Measurements from ENCODE around the gene SPSB4.

Gene SPSB4

GRCh38 chr3:141080431-141080830, 29.3 kb downstream of the SPSB4 start:
- H3K27ac ChIP-seq (ENCODE audit: low read depth, low read length): no peak overlapping the region
- H3K4me3 ChIP-seq (ENCODE audit: insufficient read depth, low read length, poor library complexity, severe bottlenecking): no peak overlapping the region
- TF ChIP-seq CTCF (IDR thresholded peaks at IDR 0.05; ENCODE audit: insufficient read depth, low read length, poor library complexity, severe bottlenecking): no peak
- no peak for TF ChIP-seq EZH2phosphoT487 (conservative IDR thresholded peaks at IDR 0.05; ENCODE audit: low read length)
- no peak overlapping the region for H3K9ac ChIP-seq (ENCODE audit: low read length)
- H3K9me2 ChIP-seq (replicated peaks; ENCODE audit: insufficient read depth, low read length): no peaks in the 10 kb centered on the region
- H3K79me2 ChIP-seq (ENCODE audit: insufficient read depth, low read length): no peaks in the 10 kb centered on the region
- H2AFZ ChIP-seq (ENCODE audit: low read depth, low read length, severe bottlenecking): no peak overlapping the region
- H3K4me2 ChIP-seq (ENCODE audit: low read depth, low read length, poor library complexity, severe bottlenecking): no peak overlapping the region
- no peaks in the 10 kb centered on the region for H3F3A ChIP-seq (ENCODE audit: insufficient read depth)
- no peaks in the 10 kb centered on the region for H3K27me3 ChIP-seq (ENCODE audit: low read length)
- H3K9me3 ChIP-seq (ENCODE audit: insufficient read depth, low read length): no peaks in the 10 kb centered on the region
- H4K20me1 ChIP-seq (ENCODE audit: low read depth, low read length): no peaks in the 10 kb centered on the region
- H3K36me3 ChIP-seq (ENCODE audit: low read length): no peaks in the 10 kb centered on the region

DNA sequence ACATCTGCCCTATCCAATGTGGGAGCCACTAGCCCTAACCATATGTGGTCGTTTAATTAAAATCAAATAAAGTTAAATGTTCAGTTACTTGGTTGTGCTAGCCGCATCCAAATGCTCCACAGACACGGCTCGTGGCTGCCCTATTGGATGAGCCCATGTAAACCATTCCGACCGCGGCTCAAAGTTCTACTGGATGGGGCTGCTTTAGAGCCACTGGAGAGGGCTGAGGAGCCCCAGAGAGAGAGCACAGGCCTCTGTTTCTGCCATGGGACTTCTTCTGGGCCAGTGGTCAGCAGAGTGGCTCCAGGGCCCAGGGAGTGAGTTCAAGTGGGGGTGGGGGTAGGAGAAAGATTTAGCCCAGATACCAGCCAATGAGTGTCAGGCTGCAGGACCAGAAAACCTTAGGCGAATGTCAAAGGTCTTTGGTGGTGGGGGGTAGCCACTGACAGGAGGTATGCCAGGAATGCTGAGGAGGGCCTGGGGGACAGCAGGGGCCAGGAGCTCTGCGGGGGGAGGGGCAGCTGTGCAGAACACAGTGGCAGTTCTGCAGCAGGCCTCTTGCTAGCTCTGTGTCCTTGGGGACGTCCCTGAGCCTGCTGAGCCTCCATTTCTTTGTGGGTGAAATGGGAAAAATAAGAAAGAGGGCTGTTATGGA, 30.1 kb downstream of the SPSB4 start:
- Histone ChIP-seq H3K4me2 (ENCODE audit: low read depth, low read length, poor library complexity, severe bottlenecking) (no peak overlapping the region), H3K9ac (ENCODE audit: low read length) (no peak overlapping the region)

DNA sequence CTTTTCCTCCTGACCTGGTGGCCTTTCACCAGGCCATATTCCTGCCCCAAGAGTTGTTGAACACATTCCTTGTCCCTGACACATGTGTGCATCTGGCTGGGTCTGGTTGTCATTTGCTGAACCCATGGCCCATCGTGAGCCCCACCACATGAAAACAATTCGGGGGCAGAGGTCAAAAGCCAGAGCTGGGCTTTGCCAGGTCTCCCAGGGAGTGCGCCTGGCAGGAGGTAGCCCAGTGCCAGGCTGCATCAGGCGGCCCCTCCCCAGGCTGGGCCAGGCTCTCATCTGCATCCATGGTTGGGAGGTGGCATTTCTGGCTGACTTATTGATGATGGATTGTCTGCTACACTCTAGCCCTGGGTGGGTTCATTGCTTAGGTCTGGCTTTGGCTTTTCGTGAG, 30.9 kb downstream of the SPSB4 start:
- Histone ChIP-seq H3K4me3 (ENCODE audit: insufficient read depth, low read length, poor library complexity, severe bottlenecking) (no peak overlapping the region), H3K9ac (ENCODE audit: low read length) (no peak overlapping the region), H3K4me2 (ENCODE audit: low read depth, low read length, poor library complexity, severe bottlenecking) (no peak overlapping the region), H3K9me2 (replicated peaks; ENCODE audit: insufficient read depth, low read length) (no peaks in the 10 kb centered on the region), H3K79me2 (ENCODE audit: insufficient read depth, low read length) (no peaks in the 10 kb centered on the region), H3K9me3 (ENCODE audit: insufficient read depth, low read length) (no peaks in the 10 kb centered on the region), H3K27me3 (ENCODE audit: low read length) (no peaks in the 10 kb centered on the region), H2AFZ (ENCODE audit: low read depth, low read length, severe bottlenecking) (no peak overlapping the region), H3K36me3 (ENCODE audit: low read length) (no peaks in the 10 kb centered on the region), H3K27ac (ENCODE audit: low read depth, low read length) (no peak overlapping the region), H3F3A (ENCODE audit: insufficient read depth) (no peaks in the 10 kb centered on the region), H4K20me1 (ENCODE audit: low read depth, low read length) (no peaks in the 10 kb centered on the region)
- TF ChIP-seq EZH2phosphoT487 (conservative IDR thresholded peaks at IDR 0.05; ENCODE audit: low read length) (no peak), CTCF (IDR thresholded peaks at IDR 0.05; ENCODE audit: insufficient read depth, low read length, poor library complexity, severe bottlenecking) (no peak)

More for the DNA sequence above, 30.1 kb downstream of the SPSB4 start:
- Histone ChIP-seq H3F3A (ENCODE audit: insufficient read depth) (no peaks in the 10 kb centered on the region), H3K4me3 (ENCODE audit: insufficient read depth, low read length, poor library complexity, severe bottlenecking) (no peak overlapping the region), H3K9me3 (ENCODE audit: insufficient read depth, low read length) (no peaks in the 10 kb centered on the region), H3K9me2 (replicated peaks; ENCODE audit: insufficient read depth, low read length) (no peaks in the 10 kb centered on the region), H4K20me1 (ENCODE audit: low read depth, low read length) (no peaks in the 10 kb centered on the region), H3K79me2 (ENCODE audit: insufficient read depth, low read length) (no peaks in the 10 kb centered on the region), H2AFZ (ENCODE audit: low read depth, low read length, severe bottlenecking) (no peak overlapping the region), H3K36me3 (ENCODE audit: low read length) (no peaks in the 10 kb centered on the region), H3K27ac (ENCODE audit: low read depth, low read length) (no peak overlapping the region), H3K27me3 (ENCODE audit: low read length) (no peaks in the 10 kb centered on the region)
- TF ChIP-seq CTCF (IDR thresholded peaks at IDR 0.05; ENCODE audit: insufficient read depth, low read length, poor library complexity, severe bottlenecking) (no peak), EZH2phosphoT487 (conservative IDR thresholded peaks at IDR 0.05; ENCODE audit: low read length) (no peak)
